HG02970 (cell line): ENCODE results near the gene APOBR.
"Not testable (repeated sequence)": the region's sequence is repeated elsewhere in the genome, so short reads cannot be mapped to it uniquely, and the experiment has no call there.

Source experiments
- ATAC-seq: cut with Tn5 transposase; IDR thresholded peaks from one replicate; pipeline ENCODE4 v1.9.1; 2021; ENCODE audit warnings: mild to moderate bottlenecking, moderate library complexity, moderate number of reproducible peaks; ENCODE audit not compliant: unreplicated experiment, low FRiP score

The APOBR gene

GRCh38 chr16:28498666-28499381, 4.4 kb downstream of the APOBR start:
- no peak for ATAC-seq

DNA sequence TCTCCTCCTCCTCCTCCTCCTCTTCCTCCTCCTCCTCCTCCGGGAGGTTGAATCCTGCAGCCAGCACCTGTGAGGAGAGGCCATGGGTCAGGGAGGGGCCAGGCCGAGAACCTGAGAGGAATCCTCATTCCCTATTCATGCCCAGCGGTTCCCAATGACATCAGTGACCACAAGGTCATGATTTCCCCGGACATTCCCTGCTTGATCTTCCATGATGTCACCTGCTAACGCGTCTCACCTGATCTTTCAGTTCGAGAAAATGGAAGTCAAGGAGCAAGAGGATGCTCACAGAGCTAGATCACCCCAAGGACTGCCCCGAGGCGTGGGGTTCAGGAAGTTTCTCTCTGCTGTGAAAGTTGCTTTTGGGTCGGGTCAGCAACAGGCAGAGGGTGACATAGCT, 5.4 kb downstream of the APOBR start:
- ATAC-seq = no peak

GRCh38 chr16:28500476-28501180, 6.2 kb downstream of the APOBR start:
- ATAC-seq = not testable (repeated sequence)

- no peak for ATAC-seq
Measured at GRCh38 chr16:28501258-28502232, 7.1 kb downstream of the APOBR start.

GRCh38 chr16:28502290-28502689, 7.8 kb downstream of the APOBR start:
- no peak for ATAC-seq

DNA sequence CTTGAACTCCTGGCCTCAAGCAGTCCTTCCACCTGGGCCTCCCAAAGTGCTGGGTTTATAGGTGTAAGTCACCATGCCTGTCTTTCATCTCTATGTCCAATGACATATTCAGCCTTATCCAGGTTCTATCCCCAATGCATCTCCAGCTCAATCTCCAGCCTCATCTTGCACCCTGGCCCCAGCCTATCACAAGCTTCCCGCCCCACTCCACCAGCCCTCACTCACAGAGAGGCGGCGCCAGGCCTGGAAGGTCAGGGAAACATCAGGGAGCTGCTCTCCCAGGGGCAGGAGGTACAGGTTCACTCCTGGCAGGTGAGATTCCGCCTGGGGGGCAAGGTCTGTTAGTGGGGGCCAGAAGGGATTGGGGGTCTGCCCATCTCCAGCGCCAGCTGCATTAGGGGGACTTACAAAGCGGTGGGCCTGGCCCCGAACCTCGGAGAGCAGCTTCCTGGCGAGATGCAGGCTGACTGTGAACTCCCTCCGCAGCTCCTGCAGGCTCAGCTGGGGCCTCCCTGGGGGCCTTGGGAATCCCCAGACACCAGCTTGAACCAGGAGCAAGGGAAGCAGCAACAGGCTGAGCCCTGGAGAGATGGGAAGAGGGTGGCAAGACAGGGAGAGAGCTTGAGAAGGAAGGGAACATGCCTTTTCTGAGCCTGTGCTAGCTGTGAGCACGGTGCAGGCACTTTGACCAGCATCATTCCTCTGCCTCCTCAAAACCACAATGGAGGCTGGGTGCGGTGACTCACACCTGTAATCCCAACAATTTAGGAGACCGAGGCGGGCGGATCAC, 9.2 kb downstream of the APOBR start:
- no peak for ATAC-seq

- no peak for ATAC-seq
Measured at GRCh38 chr16:28504707-28505404, 10.4 kb downstream of the APOBR start.

- no peak for ATAC-seq
Measured at GRCh38 chr16:28505489-28506137, 11.2 kb downstream of the APOBR start.

GRCh38 chr16:28511031-28511430, 16.6 kb downstream of the APOBR start:
- ATAC-seq = no peak

GRCh38 chr16:28511801-28512789, 17.7 kb downstream of the APOBR start:
- no peak for ATAC-seq

GRCh38 chr16:28513484-28514181, 19.2 kb downstream of the APOBR start:
- ATAC-seq = no peak

DNA sequence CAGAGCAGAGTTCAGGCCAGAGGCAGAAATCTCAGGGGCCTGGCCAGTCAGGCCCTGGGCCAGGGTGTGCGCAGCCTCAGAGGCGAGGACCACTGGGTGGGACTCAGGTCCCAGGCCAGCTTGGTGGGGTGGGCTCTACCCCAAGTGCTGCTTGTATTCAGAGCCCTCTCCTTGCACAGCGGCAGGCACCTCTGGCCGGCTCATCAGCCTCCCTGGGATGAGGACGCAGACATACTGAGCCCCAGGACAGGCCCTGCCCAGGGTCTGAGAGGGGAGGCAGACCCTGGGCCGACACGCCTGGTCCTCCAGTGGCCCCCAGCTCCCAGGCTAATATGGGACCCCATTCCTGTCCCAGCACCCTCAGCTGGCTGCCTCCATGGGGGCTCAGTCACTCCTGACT, 19.8 kb downstream of the APOBR start:
- no peak for ATAC-seq

- ATAC-seq = no peak
Measured at GRCh38 chr16:28520672-28521071, 26.2 kb downstream of the APOBR start.

DNA sequence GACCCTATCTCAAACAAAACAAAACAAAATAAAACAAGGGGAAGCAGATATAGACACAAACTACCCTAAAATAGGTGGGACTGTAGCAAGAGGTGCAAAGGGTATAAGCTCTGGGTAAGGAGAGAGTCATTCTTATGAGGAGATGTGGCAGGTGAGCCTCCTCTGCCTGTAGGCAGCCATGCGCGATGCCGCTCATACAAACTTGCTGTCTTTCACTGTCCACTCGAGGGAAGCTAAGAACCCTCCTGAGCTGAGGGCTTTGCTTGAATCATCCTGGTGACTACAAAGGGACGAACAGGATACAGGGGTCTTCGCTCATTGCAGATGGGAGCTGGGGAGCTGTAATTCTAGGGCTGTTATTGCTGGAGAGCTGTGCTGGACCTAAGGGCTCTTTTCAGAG, 27.0 kb downstream of the APOBR start:
- ATAC-seq = no peak

DNA sequence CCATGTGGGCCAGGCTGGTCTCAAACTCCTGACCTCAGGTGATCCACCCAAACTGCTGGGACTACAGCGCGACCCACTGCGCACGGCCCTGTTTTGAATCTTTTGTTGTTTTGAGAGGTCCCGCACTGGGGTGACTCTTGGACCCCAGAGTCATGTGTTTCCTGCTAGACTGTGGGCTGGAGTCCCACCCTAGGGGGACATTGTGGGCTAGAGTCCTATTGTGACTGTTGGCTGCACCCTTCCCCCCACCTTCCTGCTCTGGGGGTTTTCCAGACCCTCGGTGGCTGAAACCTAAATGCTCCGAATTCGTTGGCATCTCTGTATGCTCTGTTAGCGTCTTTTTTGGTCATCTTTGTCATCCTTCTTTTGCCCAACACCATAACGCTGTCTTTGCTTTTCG, 28.3 kb downstream of the APOBR start:
- no peak for ATAC-seq

DNA sequence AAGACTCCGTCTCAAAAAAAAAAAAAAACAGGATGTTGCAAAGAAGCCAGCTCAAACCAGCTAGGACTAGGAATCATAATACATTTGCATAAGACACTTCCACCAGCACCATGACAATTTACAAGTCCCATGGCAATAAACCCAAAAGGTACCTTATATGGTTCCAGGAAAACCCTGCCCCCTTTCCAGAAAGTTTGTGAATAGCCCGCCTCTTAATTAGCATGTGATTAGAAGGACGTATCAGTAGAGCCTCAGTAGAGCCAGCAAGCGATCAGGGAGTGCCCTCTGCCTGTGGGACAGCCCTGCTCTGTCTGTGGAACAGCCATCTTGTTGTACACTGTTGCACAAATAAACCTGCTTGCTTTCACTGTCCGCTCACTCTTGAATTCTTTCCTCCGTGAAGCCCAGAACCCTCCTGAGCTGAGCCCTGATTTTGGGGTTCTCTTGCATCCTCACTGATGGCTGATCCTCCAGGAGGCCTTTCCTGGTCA, 30.3 kb downstream of the APOBR start:
- ATAC-seq = no peak
